Type B pancreatic cell (in vitro differentiated cells): ENCODE results near the gene PTPRU. TPM values are rescaled to one million over a fixed set of nuclear protein-coding genes. Genes with fewer than 3 reads are reported as not detected.
A peak's percentile ranks its signal among the peaks of the same experiment; 100 is the strongest.

Source experiments
- DNase-seq: peaks from one replicate; pipeline ENCODE4 v3.0.0; 2021; ENCODE audit warnings: mixed read lengths; ENCODE audit not compliant: unreplicated experiment; ENCODE audit errors: extremely low spot score
- H3K27ac Mint-ChIP-seq: 2 replicates; pipeline ENCODE4 v1.8.0; 2021; ENCODE audit warnings: mild to moderate bottlenecking, mixed read lengths
- H3K27me3 Mint-ChIP-seq: 2 replicates; pipeline ENCODE4 v1.8.0; 2021; ENCODE audit warnings: mixed read lengths
- H3K36me3 Mint-ChIP-seq: 2 replicates; pipeline ENCODE4 v1.8.0; 2021; ENCODE audit warnings: mixed read lengths
- H3K4me1 Mint-ChIP-seq: one replicate; pipeline ENCODE4 v1.8.0; 2021; ENCODE audit warnings: mixed read lengths; ENCODE audit not compliant: unreplicated experiment
- H3K4me3 Mint-ChIP-seq: 2 replicates; pipeline ENCODE4 v1.8.0; 2021; ENCODE audit warnings: mild to moderate bottlenecking, mixed read lengths
- H3K9me3 Mint-ChIP-seq: 2 replicates; pipeline ENCODE4 v1.8.0; 2021; ENCODE audit warnings: mixed read lengths
- long read RNA-seq: library from polyadenylated mRNA; unstranded; transcript quantifications from one replicate; pipeline ENCODE4 v2.0.0, GENCODE V29; 2020
- total RNA-seq: library from RNA; stranded (reverse); gene quantifications from 2 replicates; pipeline ENCODE4 v1.2.1, GENCODE V29; 2021; ENCODE audit warnings: low replicate concordance
- TF ChIP-seq, protein P1 (sequence below): fragments of 200-600 bp; sonication (generic); conservative IDR thresholded peaks from 2 replicates; pipeline ENCODE4 v1.5.0; 2021; ENCODE audit warnings: antibody characterized with exemption, mild to moderate bottlenecking

PTPRU gene
- total RNA-seq, result 66.6 and 129 TPM in 2 replicates
- long read RNA-seq, partial matches to known transcripts, result 5 of 5 reads
- long read RNA-seq, other reads (novel, unspliced or antisense), result 0 of 5 reads

DNA sequence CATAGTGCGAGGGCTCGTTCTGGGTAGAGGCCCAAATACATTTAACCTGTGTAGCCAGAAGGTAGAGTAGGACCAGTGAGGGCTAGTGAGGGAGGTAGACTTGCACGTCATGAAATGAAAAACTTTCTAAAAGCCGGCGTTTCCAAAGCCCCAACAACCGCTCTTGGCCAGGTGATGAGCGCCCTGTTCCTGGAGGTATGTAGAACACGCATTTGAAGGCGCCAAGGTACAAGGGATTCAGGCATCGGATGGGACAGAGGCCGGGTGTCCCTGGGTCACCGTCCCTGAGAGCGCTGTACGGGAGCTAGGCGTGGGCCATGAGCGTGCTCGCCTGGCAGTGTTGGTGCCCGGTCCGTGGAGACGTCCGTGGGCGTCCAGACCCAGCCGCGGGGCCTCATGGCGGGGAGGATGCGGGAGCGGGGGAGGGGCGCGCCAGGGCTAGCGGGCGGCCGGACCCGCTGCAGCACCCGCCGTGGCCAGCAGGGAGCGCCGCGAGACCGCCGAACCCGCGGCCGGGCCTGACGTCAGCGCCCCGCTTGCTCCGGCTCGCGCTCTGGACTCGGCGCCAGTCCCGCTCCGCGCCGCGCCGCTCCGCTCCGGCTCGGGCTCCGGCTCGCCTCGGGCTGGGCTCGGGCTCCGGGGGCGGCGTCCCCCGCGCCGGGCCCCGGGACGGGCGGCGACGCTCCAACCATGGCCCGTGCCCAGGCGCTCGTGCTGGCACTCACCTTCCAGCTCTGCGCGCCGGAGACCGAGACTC lies at the start of gene PTPRU:
PTPRU (plus strand) TSS at position 568 of the 757 bp plus-strand sequence; CDS start at position 691, 123 bp downstream.
- DNase-seq, result peak; percentile 94
- H3K27me3 Mint-ChIP-seq, result peaks cover 40% of the 10 kb centered on the region
- peak within 1 kb of the TSS; percentile 94 for H3K4me3 Mint-ChIP-seq
- H3K27ac Mint-ChIP-seq, result peak within 1 kb of the TSS; percentile 97
- no peaks in the 10 kb centered on the region for H3K9me3 Mint-ChIP-seq
- TF ChIP-seq, protein P1, sequence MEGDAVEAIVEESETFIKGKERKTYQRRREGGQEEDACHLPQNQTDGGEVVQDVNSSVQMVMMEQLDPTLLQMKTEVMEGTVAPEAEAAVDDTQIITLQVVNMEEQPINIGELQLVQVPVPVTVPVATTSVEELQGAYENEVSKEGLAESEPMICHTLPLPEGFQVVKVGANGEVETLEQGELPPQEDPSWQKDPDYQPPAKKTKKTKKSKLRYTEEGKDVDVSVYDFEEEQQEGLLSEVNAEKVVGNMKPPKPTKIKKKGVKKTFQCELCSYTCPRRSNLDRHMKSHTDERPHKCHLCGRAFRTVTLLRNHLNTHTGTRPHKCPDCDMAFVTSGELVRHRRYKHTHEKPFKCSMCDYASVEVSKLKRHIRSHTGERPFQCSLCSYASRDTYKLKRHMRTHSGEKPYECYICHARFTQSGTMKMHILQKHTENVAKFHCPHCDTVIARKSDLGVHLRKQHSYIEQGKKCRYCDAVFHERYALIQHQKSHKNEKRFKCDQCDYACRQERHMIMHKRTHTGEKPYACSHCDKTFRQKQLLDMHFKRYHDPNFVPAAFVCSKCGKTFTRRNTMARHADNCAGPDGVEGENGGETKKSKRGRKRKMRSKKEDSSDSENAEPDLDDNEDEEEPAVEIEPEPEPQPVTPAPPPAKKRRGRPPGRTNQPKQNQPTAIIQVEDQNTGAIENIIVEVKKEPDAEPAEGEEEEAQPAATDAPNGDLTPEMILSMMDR, result peak; percentile 88
- H3K36me3 Mint-ChIP-seq, result no peaks in the 10 kb centered on the region
- peaks cover 29% of the 10 kb centered on the region for H3K4me1 Mint-ChIP-seq

DNA sequence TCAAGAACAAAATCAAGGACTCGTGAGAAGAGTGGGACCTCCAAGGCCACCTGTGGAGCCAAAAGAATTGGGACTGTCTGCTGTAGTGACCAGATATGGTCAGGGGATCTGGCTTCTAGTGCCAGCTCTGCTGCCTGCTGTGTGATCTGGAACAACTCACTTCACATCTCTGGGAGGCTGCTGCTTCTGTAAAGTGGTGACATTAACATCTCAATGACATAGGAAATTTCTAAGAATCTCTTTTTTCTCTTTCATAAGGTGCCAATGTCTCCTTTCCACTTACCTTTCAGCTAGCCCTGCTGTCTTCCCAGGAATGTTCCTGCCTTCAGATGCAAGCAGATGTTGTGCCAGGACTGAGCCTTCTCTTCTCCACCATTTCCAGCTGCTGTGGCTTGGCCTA lies 49.6 kb upstream of the PTPRU start:
- H3K4me1 Mint-ChIP-seq, result peaks cover 5% of the 10 kb centered on the region
- peaks cover 4% of the 10 kb centered on the region for H3K9me3 Mint-ChIP-seq
- peak overlapping the region; percentile 57 for H3K27ac Mint-ChIP-seq
- no peak for DNase-seq
- H3K4me3 Mint-ChIP-seq, result no peak overlapping the region
- TF ChIP-seq, protein P1, result no peak
- no peaks in the 10 kb centered on the region for H3K27me3 Mint-ChIP-seq
- H3K36me3 Mint-ChIP-seq, result peaks cover 5% of the 10 kb centered on the region

DNA sequence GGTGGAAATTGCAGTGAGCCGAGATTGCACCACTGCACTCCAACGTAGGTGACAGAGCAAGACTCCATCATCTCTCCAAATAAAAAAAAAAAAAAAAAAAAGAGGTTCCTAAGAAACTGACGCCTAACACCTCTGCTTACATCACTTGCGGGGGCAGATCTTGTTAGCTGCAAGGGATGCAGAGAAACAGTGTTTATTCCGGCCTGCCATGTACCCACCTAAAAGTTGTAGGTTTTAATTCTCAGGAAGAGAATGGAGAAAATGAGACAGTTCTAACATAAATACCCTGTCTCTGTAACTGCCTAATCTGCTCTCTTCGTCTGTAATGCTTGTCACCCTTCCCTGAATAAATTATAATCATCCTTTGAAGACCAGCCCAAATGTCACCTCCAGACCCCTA lies 45.6 kb upstream of the PTPRU start:
- no peak for DNase-seq
- TF ChIP-seq, protein P1, result no peak
- Mint-ChIP-seq H3K4me1 (no peaks in the 10 kb centered on the region), H3K27ac (no peak overlapping the region), H3K9me3 (no peaks in the 10 kb centered on the region), H3K4me3 (no peak overlapping the region), H3K27me3 (no peaks in the 10 kb centered on the region), H3K36me3 (peaks cover 13% of the 10 kb centered on the region)

DNA sequence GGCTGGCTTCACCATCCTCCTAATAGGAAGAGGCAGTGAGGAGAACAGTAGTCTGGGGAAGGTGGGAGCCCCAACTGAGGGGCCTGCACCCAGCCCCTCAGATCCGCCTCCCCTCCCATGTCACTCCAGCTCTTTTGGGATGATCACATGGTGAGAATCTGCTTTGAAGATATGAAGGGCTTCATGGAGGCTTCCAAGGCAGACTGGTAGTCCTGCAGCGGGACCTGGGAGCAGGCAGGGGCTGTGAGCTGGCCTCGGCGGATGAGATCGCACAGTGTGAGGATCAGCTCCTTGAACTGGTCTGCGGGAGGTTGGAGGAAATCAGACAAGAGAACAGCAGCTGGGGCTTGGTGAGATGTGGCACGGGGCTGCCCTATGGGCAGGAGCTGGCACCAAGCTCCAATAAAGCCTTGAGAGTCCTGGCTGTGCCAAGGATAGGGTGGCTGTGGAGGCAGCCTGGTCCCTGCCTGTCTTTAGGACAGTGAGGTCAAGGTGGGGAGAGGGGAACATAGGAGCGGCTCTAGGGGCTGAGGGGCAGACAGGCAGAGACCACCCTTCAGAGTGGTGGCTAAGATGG lies 42.4 kb upstream of the PTPRU start:
- H3K4me3 Mint-ChIP-seq, result no peak overlapping the region
- no peaks in the 10 kb centered on the region for H3K27me3 Mint-ChIP-seq
- TF ChIP-seq, protein P1, result no peak
- H3K9me3 Mint-ChIP-seq, result no peaks in the 10 kb centered on the region
- no peak overlapping the region for H3K27ac Mint-ChIP-seq
- H3K36me3 Mint-ChIP-seq, result peaks cover 16% of the 10 kb centered on the region
- no peaks in the 10 kb centered on the region for H3K4me1 Mint-ChIP-seq
- no peak for DNase-seq

DNA sequence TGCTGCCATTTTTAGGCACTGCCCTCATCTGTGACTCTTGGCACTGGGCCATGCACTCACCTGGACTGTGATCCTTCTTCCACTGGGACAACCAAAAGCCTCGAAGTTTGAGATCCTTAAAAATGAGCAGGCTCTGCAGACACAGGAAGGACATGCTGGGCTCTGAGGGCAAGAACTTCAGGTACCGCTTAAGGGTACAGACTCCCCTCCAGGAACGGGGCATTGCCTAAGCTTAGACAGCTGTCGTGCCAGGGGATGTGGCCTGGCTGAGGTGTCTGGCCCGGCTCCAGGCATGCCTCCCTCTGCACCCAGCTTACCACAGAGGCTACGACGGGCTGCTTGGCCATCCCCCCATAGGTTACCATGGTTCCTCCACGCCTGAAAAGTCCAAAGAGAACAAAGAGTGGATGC lies 40.4 kb upstream of the PTPRU start:
- H3K27ac Mint-ChIP-seq, result no peak overlapping the region
- no peaks in the 10 kb centered on the region for H3K9me3 Mint-ChIP-seq
- H3K27me3 Mint-ChIP-seq, result no peaks in the 10 kb centered on the region
- H3K36me3 Mint-ChIP-seq, result peaks cover 14% of the 10 kb centered on the region
- no peak for DNase-seq
- H3K4me3 Mint-ChIP-seq, result no peak overlapping the region
- TF ChIP-seq, protein P1, result no peak
- no peaks in the 10 kb centered on the region for H3K4me1 Mint-ChIP-seq
